ENCODE results near the gene CAPN12. TPM values are rescaled to one million over a fixed set of nuclear protein-coding genes. Genes with fewer than 3 reads are reported as not detected.
A peak's percentile ranks its signal among the peaks of the same experiment; 100 is the strongest.

The CAPN12 gene
- total RNA-seq, 1 donor from 2014 or later = not detected

- ATAC-seq (ENCODE audit: poor library complexity) (peak; percentile 26), DNase-seq (no peak)
- intact Hi-C loops (cut with DNase I) = no loop called here
Observed at GRCh38 chr19:38692458-38693379, 51.6 kb downstream of the CAPN12 start.

GRCh38 chr19:38691938-38692457, 52.3 kb downstream of the CAPN12 start:
- DNase-seq = no peak
- intact Hi-C loops (cut with DNase I) = no loop called here
- ATAC-seq (ENCODE audit: poor library complexity) = peak; percentile 51

- intact Hi-C loops (cut with DNase I) = no loop called here
- DNase-seq (no peak), ATAC-seq (ENCODE audit: poor library complexity) (no peak)
Observed at GRCh38 chr19:38690832-38691231, 53.4 kb downstream of the CAPN12 start.

GRCh38 chr19:38690146-38690545, 54.1 kb downstream of the CAPN12 start:
- intact Hi-C loops (cut with DNase I) = no loop called here

GRCh38 chr19:38687837-38688378, 56.4 kb downstream of the CAPN12 start:
- no peak for ATAC-seq (ENCODE audit: poor library complexity)
- DNase-seq = no peak
- intact Hi-C loops (cut with DNase I) = no loop called here

More at GRCh38 chr19:38690146-38690545, 54.1 kb downstream of the CAPN12 start:
- DNase-seq (no peak), ATAC-seq (ENCODE audit: poor library complexity) (no peak)

- ATAC-seq (ENCODE audit: poor library complexity) (no peak), DNase-seq (no peak)
- intact Hi-C loops (cut with DNase I) = no loop called here
Observed at GRCh38 chr19:38686530-38686888, 57.8 kb downstream of the CAPN12 start.

GRCh38 chr19:38685666-38686529, 58.4 kb downstream of the CAPN12 start:
- intact Hi-C loops (cut with DNase I) = no loop called here
- ATAC-seq (ENCODE audit: poor library complexity) (no peak), DNase-seq (no peak)

- ATAC-seq (ENCODE audit: poor library complexity) (no peak), DNase-seq (no peak)
- intact Hi-C loops (cut with DNase I) = no loop called here
Observed at GRCh38 chr19:38684862-38685665, 59.2 kb downstream of the CAPN12 start.

- intact Hi-C loops (cut with DNase I) = no loop called here
- no peak for DNase-seq
- ATAC-seq (ENCODE audit: poor library complexity) = peak; percentile 55
Observed at GRCh38 chr19:38684078-38684861, 60.0 kb downstream of the CAPN12 start.

GRCh38 chr19:38683393-38684077, 60.7 kb downstream of the CAPN12 start:
- peak; percentile 70 for DNase-seq
- ATAC-seq (ENCODE audit: poor library complexity) = peak; percentile 67
- intact Hi-C loops (cut with DNase I) = no loop called here

- no peak for DNase-seq
- peak; percentile 9 for ATAC-seq (ENCODE audit: poor library complexity)
- intact Hi-C loops (cut with DNase I) = no loop called here
Observed at GRCh38 chr19:38682872-38683392, 61.3 kb downstream of the CAPN12 start.

- DNase-seq (no peak), ATAC-seq (ENCODE audit: poor library complexity) (no peak)
- intact Hi-C loops (cut with DNase I) = no loop called here
Observed at GRCh38 chr19:38682195-38682867, 61.9 kb downstream of the CAPN12 start.

Other genes with a start within 250 kb of the CAPN12 start
- gene MAP4K1, start 126.5 kb downstream of the CAPN12 start, total RNA-seq = 1.3 TPM
- 644 TPM for gene EIF3K, start 125.3 kb downstream of the CAPN12 start, total RNA-seq
- gene ACTN4, start 96.8 kb downstream of the CAPN12 start, total RNA-seq = 125 TPM
- not detected for gene LGALS7, start 29.0 kb upstream of the CAPN12 start, total RNA-seq
- not detected for gene LGALS7B, start 44.7 kb upstream of the CAPN12 start, total RNA-seq
- gene LGALS4, start 68.5 kb upstream of the CAPN12 start, total RNA-seq = 0.86 TPM
- gene ECH1, start 87.3 kb upstream of the CAPN12 start, total RNA-seq = 1,260 TPM
- 158 TPM for gene HNRNPL, start 105.5 kb upstream of the CAPN12 start, total RNA-seq
- gene RINL, start 133.8 kb upstream of the CAPN12 start, total RNA-seq = 6.3 TPM
- 96.2 TPM for gene SIRT2, start 155.1 kb upstream of the CAPN12 start, total RNA-seq
- 14.5 TPM for gene NFKBIB, start 155.5 kb upstream of the CAPN12 start, total RNA-seq
- not detected for gene CCER2, start 167.7 kb upstream of the CAPN12 start, total RNA-seq
- 14.5 TPM for gene SARS2, start 186.3 kb upstream of the CAPN12 start, total RNA-seq
- 74.3 TPM for gene MRPS12, start 186.5 kb upstream of the CAPN12 start, total RNA-seq
- 1.7 TPM for gene FBXO17, start 231.3 kb upstream of the CAPN12 start, total RNA-seq